Occipital lobe (tissue), 2 donors: ENCODE data around the gene EXOC2. TPM values are rescaled to one million over a fixed set of nuclear protein-coding genes. Genes with fewer than 3 reads are reported as not detected.
"Not testable (repeated sequence)": the region's sequence is repeated elsewhere in the genome, so short reads cannot be mapped to it uniquely, and the experiment has no call there.

ENCODE experiments used
- DNase-seq: peaks from one replicate; lab custom pipeline; 2025; lab: John Stamatoyannopoulos, UW
- total RNA-seq: library from RNA; depleted of rRNA; stranded (reverse); fragments of >200 nt; gene quantifications from one replicate; pipeline ENCODE4 v1.2.3, GENCODE V29; 2014

EXOC2 gene
- total RNA-seq, 1 donor from 2014 or later, result 63.8 TPM

- DNase-seq, result no peak
Observed at GRCh38 chr6:680251-680650, 12.7 kb downstream of the EXOC2 start.

GRCh38 chr6:679282-679681 lies 13.7 kb downstream of the EXOC2 start:
- DNase-seq, result no peak

DNA sequence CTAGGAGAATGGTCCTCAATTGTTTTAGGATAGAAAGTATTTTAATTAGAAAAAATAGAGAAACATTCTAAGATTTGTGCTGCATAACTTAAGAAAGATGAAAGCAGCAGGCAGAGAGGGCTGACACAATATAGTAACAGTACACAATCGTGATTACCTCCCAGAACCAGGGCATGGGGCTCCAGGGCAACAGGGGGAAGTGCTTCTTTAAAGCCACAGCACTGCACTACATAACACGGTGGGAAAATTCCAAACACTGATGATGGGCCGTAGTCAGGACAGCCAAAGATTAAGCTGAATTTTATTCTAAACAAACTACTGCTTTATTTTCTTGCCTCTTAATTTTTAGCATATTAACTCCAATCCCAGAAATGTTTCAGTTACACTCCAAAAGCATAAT lies 14.4 kb downstream of the EXOC2 start:
- DNase-seq, result no peak

DNA sequence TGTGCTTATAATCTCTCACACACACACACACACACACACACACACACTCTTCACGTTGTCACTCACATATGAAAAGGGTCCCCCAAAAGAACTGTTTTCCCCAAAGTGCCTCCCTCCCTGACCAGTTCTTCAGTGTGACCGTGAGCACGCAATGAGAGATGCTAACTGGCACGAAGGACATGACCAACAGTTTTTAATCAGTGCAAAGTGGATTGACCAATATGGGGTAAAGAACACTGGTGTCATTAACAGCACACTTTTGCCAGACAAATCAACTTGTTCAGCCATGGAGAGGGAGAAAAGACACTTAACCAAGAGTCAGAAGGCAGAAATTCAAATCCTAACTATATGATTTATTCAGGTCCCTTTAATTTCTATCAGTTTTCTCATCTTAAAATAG lies 15.0 kb downstream of the EXOC2 start:
- no peak for DNase-seq

GRCh38 chr6:674956-675355 lies 18.0 kb downstream of the EXOC2 start:
- DNase-seq, result no peak

- no peak for DNase-seq
Observed at GRCh38 chr6:674406-674805, 18.5 kb downstream of the EXOC2 start.

- no peak for DNase-seq
Observed at GRCh38 chr6:667253-667927, 25.5 kb downstream of the EXOC2 start.

DNA sequence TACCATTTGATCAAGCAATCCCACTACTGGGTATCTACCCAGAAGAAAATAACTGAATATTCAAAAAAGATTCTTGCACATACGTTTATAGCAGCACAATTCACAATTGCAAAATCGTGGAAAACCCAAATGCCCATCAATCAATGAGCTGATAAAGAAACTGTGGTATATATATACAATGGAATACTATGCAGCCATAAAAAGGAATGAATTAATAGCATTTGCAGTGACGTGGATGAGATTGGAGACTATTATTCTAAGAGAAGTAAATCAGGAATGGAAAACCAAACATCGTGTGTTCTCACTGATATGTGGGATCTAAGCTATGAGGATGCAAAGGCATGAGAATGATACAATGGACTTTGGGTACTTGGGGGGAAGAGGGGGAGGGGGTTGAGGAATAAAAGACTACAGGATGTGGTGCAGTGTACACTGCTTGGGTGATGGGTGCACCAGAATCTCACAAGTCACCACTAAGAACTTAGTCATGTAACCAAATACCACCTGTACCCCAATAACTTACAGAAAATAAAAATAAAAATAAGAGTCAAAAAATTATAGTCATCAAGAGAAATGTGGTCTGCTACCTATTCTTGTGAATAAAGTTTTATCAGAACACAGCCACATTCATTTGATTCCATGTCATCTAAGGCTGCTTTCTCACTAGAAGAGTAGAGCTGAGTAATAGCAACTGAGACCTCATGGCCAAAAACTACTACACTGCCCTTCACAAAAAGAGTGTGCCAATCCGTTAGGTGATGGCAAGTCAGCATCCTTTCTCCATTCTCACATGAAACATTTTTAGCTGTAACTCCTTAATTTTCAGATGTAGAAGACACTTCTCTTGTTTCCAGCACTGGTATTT lies 27.3 kb downstream of the EXOC2 start:
- no peak for DNase-seq

GRCh38 chr6:663788-664187 lies 29.2 kb downstream of the EXOC2 start:
- not testable (repeated sequence) for DNase-seq

DNA sequence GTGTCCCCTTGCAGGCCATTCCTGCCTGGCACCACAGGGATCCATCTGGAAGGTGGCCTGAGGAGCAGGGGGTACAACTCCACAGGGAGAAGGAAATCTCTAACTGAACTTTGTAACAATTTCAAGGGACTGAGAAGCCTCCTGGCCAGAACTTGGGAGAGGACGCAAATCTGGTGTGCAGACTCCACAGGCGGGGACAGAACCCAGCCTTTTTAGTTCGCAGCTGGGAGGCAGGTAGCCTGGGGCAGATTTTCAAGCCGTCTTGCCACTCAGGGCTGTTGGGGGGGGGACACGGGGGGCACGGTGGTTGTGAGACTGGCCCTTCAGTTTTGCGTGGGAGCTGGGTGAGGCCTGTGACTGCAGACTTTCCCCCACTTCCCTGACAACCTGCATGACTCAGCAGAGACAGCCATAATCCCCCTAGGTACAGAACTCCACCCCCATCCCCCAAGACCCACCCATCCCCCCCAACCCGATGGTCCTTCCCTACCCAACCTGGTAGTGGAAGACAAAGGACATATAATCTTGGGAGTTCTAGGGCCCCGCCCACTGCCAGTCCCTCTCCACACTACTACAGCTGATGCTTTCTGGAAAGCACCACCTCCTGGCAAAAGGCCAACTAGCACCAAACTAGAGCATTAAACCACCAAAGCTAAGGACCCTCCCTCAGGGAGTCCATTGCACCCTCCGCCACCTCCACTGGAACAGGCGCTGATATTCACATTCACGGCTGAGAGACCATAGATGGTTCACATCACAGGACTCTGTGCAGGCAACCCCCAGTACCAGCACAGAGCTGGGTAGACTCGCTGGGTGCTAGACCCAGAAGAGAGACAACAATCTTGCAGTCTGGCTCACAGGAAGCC lies 33.0 kb downstream of the EXOC2 start:
- no peak for DNase-seq

DNA sequence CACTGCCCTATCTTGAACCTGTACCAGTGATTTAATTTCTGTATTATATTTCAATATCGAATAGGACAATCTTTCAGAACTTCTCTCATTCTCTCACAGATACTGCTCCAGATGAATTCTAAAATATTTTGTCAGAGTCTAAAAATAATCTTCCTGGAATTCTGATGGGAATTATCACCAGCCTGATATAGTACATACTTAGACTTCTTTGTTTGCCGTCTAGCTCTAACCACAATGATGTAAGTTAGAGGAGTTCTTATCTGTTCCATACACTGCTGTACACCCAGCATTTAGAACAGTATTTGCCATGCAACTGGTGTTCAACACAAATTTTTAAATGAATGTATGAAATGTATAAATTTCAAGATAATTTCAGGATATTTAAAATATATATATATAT lies 34.7 kb downstream of the EXOC2 start:
- no peak for DNase-seq

GRCh38 chr6:657743-658142 lies 35.2 kb downstream of the EXOC2 start:
- no peak for DNase-seq

- DNase-seq, result no peak
Observed at GRCh38 chr6:656460-657252, 36.3 kb downstream of the EXOC2 start, which contains the start of gene HUS1B. Gene HUS1B (minus strand): TSS chr6:657100. CDS start chr6:656944, 156 bp downstream.

- DNase-seq, result no peak
Observed at GRCh38 chr6:654136-654535, 38.8 kb downstream of the EXOC2 start.

- DNase-seq, result no peak
Observed at GRCh38 chr6:652865-653264, 40.1 kb downstream of the EXOC2 start.

- DNase-seq, result no peak
Observed at GRCh38 chr6:650098-650497, 42.8 kb downstream of the EXOC2 start.

DNA sequence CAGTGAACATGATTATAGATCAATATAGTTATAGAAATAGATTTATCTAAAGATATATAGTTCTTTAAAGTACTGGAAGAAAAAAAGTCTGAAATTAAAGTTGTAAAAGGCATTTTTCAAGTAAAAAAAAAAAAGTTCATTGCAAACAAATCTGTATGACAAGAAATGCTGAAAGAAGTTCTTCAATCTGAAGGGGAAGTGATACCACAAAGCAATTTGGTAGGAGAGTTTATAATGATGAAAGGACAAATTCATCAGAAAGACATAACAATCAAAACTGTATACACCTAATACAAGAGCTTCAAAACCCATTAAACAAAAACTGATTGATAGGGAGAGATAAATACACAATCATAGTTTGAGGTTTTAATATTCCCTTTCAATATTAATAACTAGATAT lies 50.1 kb downstream of the EXOC2 start:
- DNase-seq, result no peak

- no peak for DNase-seq
Observed at GRCh38 chr6:641225-641985, 51.5 kb downstream of the EXOC2 start.

- no peak for DNase-seq
Observed at GRCh38 chr6:636488-636887, 56.5 kb downstream of the EXOC2 start.

DNA sequence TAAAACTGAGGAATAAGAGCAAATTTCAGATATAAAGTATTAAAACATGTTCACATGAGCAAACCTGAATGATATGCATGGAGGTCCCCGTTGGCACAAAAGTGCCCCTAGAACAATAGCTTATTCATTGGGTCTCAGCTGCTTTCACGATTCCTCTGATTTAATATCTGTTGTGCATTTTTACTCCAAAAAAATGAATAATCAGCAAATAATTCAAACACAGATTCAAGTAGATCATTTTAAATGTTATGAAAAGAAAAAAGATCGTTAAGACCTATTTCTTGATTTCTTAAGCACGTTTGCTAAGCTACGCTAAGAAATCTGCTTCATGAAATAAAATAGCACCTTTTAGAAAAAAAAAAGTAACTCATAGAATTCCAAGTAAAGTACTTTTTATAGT lies 57.7 kb downstream of the EXOC2 start:
- no peak for DNase-seq
